B cell (primary cell): Measurements from ENCODE around the gene DPYSL4.

Experiments
- CTCF ChIP-seq: fragments of 200-600 bp; IDR thresholded peaks from one replicate; pipeline ENCODE4 v1.8.0; 2022; ENCODE audit warnings: antibody characterized with exemption, mild to moderate bottlenecking
- EZH2 ChIP-seq: IDR thresholded peaks from 2 replicates; pipeline ENCODE4 v1.6.1; 2012; ENCODE audit warnings: borderline replicate concordance, low read depth, mild to moderate bottlenecking, moderate library complexity, low read length; ENCODE audit not compliant: insufficient read depth, poor library complexity, severe bottlenecking

- TF ChIP-seq CTCF (no peak), EZH2 (no peak)
Measured at GRCh38 chr10:132141076-132141475, 45.7 kb upstream of the DPYSL4 start.
